HG03196 (cell line): ENCODE data around the gene TLE5.
"Not testable (repeated sequence)": the region's sequence is repeated elsewhere in the genome, so short reads cannot be mapped to it uniquely, and the experiment has no call there.

ENCODE experiments used
- ATAC-seq: cut with Tn5 transposase; IDR thresholded peaks from one replicate; pipeline ENCODE4 v1.9.1; 2021; ENCODE audit not compliant: unreplicated experiment

TLE5 gene

DNA sequence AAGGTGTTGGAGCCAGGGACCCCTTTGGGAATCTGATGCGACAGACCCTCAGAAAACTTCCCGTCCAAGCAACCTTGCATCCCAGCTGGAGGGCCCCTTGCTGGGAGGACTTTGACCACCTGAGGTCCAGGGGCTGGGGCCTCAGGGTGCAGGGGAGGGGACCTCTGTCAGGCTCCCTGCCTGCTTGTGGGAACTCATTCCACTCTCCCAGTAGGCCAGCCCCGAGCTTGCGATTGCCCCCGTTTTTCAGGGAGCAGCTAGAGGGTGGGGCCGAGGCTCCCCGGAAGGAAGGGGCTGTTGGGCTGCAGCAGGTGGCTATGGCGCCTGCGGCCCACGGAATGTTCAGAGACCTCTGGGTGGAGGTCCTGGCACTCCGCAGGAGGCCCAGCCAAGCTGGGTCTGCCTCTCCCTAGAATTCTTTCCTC, 34.6 kb upstream of the TLE5 start:
- no peak for ATAC-seq

DNA sequence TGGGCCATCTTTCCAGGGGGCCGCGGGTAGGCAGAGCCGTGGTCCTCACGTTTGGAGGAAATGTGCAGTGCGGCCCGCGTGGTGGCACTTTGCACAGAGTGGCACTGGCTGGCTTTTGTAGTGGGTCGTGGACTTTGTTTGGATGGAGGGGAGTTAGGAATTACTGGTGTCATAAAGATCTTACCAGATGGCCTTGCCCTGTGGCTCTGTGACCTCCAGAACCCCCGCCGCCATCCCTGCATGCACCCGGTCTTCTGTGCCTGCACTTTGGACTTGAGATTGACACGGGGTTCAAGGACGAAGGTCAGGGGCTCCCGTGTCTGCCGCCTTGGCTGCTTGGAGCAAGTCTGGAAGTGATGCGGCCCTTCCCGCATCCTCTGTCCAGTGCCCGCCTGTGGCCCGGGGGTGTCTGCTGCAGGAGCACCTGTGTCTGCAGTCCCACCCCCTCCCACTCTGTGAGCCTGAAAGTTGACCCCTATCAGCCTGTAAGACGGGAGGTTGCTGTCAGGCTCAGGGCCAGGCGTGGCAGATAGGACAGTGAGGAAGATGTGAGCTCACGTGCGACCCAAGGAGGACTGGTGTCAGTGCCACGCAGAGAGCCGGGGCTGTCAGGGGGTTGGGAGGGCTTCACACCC, 34.1 kb upstream of the TLE5 start:
- no peak for ATAC-seq

DNA sequence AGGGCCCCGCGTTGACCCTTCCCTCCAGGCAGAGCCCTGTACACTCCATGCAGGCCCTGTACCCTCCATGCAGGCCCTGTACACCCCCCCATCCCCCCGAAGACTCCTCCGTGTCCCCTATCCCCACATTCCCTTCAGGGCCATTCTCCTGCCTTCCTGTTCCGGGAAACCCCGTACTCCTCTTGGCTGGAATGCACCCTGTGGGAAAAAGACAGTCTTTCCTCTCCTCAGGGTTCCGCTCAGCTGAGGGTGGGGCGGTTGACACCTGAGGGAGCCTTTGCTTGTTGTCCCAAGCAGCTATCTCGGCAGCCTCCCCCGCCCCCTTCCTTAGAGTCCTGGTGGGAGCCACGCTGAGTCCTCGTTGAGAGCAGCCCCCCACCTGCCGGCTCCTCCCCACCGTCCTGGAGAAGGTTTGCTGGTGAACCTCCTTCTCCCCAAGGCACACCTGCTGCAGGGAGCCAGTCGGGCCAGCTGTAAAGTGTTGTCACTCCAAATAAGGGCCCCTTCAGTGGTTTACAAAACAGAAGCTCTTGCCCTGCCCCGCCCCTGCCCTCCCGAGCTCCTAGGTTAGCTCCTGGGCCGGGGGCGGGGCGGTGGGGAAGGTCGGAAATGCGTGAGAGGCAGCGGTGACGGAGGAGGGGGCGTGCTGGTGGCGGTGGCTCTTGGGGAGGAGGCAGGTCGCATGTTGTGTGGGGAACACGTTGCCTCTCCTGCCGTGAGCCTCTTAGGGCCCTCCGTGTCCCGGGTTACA, 33.3 kb upstream of the TLE5 start:
- ATAC-seq: no peak

DNA sequence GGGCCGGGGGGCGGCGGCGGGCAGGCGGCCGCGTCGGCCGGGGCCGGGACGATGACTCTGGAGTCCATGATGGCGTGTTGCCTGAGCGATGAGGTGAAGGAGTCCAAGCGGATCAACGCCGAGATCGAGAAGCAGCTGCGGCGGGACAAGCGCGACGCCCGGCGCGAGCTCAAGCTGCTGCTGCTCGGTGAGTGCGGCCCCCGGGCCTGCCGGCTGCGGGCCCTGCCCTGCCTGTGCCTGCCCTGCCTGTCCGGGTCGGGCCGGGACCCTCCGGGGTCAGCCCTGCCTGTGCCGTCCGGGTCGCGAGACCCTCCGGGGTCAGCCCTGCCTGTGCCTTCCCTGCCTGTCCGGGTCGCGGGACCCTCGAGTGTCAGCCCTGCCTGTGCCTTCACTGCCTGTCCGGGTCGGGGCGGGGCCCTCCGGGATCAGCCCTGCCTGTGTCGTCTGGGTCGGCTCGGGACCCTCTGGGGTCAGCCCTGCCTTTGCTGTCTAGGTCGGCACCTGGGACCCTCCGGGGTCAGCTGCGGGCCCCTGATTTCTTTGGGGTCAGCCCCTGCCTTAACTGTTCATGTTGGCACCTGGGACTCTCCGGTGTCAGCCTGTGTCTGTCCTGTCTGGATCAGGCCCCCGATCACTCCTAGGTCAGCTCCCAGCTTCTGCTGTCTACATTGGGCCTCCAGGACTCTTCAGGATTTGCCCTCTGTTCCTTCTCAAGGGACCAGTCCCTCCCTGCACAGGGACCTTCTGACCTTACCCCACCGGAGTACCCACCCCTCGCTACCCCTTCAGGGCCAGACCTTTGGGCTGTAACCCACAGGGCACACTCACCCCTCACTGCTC, 32.5 kb upstream of the TLE5 start:
- ATAC-seq: peak; percentile 7

DNA sequence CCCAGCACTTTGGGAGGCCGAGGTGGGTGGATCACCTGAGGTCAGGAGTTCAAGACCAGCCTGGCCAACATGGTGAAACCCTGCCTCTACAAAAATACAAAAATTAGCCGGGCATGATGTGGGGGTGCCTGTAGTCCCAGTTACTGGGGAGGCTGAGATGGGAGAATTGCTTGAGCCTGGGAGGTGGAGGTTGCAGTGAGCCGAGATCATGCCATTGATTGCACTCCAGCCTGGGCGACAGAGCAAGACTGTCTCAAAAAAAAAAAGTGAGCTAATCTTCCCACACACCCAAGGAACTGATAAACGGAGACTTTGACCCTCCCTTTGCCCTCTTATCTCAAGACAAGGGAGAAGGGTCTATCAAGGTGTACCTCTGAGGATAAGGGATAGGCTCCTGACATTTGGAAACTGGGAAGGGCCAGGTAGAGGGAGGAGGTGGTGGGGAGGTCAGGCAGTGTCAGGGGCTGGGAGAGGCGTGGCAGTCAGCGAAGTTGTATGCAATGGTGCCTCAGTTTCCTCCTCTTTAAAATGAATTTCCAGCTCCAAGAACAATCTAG, 27.1 kb upstream of the TLE5 start:
- ATAC-seq: not testable (repeated sequence)

DNA sequence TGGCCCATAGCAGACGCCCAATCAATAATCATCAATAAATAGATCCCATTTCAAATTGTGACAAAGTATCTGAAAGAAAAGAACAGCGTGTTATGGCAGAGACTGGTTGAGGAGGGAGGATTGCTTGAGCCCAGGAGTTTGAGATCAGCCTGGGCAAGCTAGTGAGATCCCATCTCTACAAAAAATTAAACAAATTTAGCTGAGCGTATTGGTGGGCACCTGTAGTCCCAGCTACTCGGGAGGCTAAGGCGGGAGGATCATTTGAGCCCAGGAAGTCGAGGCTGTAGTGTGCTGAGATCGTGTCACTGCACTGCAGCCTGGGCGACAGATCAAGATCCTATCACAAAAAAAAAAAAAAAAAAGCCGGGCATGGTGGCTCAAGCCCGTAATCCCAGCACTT, 25.5 kb upstream of the TLE5 start:
- ATAC-seq: no peak

DNA sequence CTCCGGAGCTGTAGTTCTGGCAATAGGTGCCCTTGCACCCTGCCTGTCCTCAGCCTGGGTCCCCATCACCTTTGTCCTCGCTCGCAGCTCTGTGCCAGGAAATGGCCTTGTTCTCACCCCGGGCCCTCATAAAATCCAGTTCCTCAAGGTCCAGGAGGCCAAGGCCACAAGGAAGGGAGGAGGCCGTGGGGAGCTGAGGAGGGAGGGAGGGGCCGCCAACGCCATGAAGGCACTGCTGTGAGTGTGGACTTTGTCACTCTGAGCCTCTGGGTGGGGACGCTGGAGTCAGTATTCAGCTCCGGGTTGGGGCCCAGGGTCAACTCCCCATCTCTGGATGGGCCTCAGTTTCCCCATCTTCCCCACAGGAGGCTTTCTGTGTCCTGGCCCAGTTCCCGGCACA, 22.6 kb upstream of the TLE5 start:
- no peak for ATAC-seq

DNA sequence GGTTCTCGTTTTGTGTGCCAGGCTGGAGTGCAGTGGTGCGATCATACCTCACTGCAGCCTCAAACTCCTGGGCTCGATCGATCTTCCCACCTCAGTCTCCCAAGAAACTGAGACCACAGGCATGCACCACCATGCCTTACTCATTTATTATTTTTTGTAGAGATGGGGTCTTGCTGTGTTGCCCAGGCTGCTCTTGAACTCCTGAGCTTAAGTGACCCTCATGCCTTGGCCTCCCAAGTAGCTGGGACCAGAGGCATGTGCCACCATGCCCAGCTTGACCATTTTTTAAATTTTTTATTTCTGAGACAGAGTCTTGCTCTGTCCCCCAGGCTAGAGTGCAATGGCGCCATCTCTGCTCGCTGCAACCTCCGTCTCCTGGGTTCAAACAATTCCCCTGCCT, 21.7 kb upstream of the TLE5 start:
- ATAC-seq: no peak

DNA sequence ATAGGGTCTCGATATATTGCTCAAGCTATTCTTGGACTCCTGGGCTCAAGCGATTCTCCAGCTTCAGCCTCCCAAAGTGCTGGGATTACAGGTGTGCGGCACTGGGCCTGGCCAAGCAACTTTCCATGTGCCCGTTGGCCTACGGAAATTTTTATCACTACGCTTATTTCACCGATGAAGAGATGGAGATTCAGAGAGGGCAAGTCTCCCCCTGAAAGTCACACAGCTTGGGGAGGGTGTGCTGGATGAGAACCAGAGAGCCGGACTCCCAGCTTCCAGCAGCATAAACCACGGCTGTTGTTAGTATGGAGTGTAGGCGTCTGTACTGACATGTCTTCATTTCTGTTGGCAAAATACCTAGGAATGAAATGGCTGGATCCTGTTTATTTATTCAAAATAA, 20.0 kb upstream of the TLE5 start:
- no peak for ATAC-seq

DNA sequence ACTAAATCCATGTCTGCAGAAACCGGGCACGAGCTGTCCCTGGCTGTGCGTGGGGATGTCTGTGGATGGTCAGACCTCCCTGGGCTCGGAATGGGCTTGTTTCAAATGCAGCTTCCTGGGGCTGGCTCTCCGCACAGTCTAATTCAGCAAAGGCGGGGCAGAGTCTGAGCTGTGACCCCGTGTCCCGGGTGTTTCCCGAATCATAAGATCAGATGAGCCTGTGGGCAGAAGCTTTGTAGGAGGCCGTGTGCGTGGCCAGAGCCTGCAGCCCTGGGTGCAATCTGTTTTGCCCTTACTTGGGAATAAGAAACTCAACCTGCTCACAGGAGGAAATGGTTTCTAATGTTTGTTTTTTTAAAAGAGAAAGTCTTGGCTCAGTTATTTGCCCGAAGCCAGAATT, 18.0 kb upstream of the TLE5 start:
- no peak for ATAC-seq

DNA sequence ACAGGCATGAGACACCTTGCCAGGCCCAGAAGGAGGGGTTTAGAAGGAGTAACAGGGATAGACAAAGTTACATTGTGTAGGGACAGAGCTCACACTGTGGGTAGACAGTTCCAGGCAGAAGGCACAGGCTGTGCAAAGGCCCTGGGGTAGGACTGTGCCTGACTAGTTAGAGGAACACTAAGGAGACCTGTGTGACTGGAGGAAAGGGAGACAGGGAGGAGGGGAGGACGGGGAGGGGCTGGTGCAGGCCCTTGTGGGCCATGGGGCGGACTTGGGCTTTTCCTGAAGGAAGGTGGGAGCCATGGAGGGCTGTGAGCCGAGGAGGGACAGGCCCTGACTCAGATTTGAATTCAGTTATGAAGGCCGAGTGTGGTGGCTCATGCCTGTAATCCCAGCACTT, 17.3 kb upstream of the TLE5 start:
- ATAC-seq: no peak

DNA sequence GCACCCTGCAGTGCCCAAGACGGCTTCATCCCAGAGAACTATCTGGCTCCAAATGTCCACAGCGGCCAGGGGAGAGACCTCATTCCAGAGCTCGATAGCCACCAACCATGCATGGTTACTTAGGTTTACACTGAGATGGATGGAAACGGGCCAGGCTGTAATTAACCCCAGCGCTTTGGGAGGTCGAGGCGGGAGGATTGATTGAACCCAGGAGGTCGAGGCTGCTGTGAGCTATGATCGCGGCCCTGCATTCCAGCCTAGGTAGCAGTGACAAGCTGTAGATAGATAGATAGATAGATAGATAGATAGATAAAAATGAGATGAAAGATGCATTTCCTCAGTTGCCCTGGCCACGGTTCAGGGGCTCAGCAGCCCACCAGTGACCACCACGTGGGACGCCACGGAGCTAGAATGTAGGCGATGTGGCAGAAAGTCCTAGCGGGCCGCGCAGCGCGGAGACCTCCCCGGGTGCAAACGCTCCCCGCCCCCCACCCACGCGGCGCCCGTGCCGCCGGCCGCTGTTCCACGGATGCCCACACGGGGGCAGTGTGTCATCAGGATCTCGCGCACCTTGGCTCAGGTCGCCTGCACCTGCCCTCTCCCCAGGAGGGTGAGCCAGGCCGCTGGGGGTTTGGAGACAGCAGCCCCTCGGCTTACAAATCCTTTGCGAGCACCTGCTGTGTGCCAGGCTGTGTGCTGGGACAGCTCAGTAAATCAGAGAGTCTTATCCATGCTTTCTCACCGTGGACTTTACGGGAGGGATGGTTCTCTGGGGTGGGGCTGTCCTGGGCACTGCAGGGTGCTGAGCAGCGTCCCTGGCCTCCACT, 13.5 kb upstream of the TLE5 start:
- ATAC-seq: no peak

DNA sequence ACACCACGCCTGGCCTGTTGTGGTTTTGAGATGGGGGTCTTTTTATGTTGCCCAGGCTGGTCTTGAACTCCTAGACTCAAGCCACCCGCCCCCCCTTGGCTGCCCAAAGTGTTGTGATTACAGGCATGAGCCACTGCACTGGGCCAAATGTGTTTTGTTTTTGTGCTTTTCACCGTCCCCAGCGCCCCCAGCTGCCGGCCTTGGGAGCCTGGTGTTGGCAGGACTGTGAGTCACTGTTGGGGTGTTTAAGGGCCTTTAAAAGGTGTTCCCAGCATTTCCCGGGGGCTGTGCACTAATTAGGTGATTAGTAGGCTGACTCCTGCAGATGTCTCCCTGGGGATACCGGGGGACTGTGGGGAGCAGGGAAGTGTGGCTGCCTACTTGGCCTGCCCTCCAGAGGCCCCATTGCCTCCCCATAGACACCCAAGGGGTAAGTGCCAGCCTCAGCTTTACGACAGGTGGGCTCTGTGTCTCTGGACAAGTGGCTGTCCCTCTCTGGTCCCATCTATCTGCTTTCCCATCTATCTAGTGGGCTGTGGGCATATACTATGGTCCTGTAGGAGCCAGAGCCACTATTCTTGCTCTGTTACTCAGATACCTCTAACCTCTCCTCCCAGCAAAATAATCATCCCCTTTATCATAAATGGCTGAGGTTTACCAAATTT, 11.8 kb upstream of the TLE5 start:
- ATAC-seq: no peak

DNA sequence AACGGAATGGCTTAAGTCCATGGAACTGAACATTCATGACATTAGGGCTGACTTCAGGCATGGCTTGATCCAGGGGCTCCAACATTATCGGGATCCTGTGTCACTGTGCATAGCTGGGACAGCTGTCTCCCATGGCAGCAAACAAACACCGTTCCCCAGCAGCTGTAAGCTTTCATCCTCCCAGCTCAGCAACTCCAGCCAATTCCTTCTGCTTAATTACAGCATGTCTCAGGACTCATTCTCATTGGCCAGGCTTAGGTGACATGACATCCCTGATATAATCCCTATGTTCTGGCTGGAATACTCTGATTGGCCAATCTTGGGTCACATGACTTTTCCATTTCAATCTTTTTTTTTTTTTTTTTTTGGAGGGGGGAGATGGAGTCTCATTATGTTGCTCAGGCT, 10.9 kb upstream of the TLE5 start:
- no peak for ATAC-seq

DNA sequence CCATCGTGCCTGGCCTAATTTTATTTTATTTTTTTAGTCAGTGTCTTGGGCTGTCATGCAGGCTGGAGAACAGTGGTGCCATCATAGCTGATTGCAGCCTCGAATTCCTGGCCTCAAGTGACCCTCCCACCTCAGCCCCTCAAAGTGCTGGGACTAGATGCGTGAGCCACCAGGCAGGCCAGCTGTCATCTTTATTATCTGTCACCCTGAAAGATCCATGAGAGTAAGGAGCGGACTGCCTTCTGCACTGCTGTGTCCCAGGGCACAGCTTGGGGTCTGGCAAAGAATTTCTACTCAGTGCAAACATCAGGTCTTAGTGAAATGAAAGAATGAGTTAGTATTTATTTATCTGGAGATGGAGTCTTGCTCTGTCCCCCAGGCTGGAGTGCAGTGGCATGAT, 9.5 kb upstream of the TLE5 start:
- no peak for ATAC-seq

DNA sequence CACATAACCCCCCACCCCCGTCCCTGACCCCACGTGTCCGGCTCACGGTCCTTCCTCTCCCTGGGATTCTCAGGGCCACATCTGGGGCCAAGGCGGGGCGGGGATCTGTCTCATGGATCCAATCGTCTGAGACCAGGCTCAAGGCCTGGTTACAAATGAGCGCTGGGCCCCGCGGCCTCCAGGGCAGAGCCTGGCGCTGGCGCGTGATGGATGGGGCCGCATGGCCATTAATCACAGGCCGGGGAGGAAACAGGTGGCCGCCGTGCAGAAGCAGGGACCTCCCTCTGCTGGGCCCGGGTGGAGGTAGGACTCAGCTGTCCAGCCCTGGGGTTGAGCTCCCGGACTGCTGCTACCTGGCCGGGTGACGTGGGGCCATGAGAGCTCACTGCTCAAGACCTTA, 5.8 kb upstream of the TLE5 start:
- ATAC-seq: no peak

DNA sequence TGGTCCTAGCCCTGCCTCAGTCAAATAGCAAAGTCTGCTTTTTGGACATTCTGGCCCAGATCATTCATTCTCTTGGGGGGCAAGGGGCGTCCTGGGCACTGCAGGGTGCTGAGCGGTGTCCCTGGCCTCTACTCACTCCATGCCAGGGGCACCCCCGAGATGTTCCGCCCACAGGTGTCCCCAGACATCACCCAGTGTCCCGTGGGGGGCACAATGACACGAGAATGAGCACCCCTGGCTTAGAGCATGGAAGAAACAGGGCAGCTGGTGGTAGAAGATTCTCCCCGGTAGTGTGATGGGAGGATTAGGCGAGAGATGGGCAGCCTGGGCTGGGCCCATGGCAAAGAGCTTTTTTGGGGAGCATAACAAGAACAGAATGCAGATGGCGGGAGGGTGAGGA, 5.3 kb upstream of the TLE5 start:
- ATAC-seq: no peak

DNA sequence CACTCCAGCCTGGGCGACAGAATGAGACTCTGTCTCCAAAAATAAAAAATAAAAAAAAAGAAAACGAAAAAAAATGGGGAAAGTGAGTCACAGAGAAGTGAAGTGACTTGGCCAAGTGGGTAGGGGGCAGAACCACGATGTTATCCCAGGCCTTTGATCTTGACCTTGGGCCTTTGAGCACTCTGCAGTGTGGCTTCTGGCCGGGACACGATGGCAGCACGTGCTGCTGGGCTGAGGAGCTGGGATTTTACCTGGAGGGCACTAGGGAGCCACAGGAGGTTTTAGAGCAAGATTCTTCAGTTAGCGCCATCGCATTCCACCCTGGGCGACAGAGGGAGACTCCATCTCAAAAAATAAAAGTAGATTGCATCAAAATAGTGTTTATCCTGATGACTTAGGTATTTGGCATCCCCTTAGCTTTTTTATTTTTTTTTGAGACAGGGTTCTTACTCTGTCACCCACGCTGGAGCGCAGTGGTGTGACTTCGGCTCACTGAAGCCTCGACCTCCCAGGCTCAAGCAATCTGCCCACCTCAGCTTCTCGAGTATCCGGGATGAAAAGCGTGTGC, 4.3 kb upstream of the TLE5 start:
- no peak for ATAC-seq

DNA sequence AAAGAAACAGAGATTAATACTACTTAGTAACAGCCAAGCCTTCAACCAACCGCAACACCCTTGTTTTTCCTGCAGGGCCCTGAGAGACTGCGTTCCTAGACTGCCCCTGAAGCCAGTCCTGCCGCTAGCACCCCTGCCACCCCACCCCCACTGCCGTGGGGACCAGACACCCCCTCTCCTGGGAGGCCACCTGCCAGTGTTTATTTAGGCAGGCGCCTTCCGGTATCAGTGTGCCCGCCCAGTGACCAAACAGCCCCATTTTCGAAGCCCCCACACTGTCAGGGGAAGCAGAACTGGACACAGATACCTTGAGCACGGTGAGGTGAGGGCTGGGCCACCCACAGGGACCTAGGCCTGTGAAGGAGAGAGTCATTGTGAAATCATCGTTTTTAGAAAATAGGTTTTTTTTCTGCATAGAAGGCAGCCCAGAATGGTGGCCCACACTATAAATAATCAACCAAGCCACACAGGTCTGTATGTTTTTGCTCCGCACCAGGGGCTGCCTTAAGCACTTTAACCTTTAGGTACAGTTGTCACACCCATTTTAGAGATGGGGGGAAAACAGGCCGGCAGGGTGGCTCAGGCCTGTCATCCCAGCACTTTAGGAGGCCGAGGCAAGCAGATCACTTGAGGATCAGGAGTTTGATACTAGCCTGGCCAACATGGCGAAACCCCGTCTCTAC, 3.5 kb upstream of the TLE5 start:
- ATAC-seq: peak; percentile 61

DNA sequence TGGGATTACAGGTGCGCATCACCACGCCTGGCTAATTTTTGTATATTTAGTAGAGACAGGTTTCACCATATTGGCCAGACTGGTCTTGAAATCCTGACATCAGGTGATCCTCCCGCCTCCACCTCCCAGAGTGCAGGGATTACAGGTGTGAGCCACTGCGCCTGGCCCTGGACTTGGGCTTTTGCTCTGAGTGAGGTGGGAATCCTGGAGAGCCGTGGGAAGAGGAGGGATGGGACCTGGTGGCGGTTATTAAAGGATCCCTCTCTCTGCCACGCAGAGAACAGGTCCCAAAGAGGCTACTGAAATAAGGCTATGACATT, 1.7 kb upstream of the TLE5 start:
- no peak for ATAC-seq
